Measurements from ENCODE around the gene TM6SF1.

TM6SF1 gene

GRCh38 chr15:83114856-83115255 is 7.4 kb downstream of the TM6SF1 start:
- Histone ChIP-seq H3K4me3 (ENCODE audit: low read length) (no peak overlapping the region), H3K36me3 (replicated peaks; ENCODE audit: insufficient read depth, low read length) (no peaks in the 10 kb centered on the region), H3K79me2 (ENCODE audit: low read length) (no peaks in the 10 kb centered on the region), H3F3A (ENCODE audit: insufficient read depth, low read length) (no peaks in the 10 kb centered on the region), H3K27ac (ENCODE audit: low read length) (no peak overlapping the region), H3K4me1 (ENCODE audit: low read length) (no peaks in the 10 kb centered on the region), H4K20me1 (ENCODE audit: insufficient read depth, low read length) (no peaks in the 10 kb centered on the region), H3K27me3 (replicated peaks; ENCODE audit: insufficient read depth, low read length) (no peaks in the 10 kb centered on the region), H3K4me2 (ENCODE audit: low read depth, low read length) (no peak overlapping the region), H2AFZ (ENCODE audit: low read length) (no peak overlapping the region), H3K9me3 (replicated peaks; ENCODE audit: insufficient read depth, low read length) (no peaks in the 10 kb centered on the region), H3K9me2 (replicated peaks; ENCODE audit: insufficient read depth, low read length) (no peaks in the 10 kb centered on the region), H3K9ac (ENCODE audit: low read length) (no peak overlapping the region)
- TF ChIP-seq EZH2 (optimal IDR thresholded peaks at IDR 0.05; ENCODE audit: low read depth, low read length) (no peak), CTCF (IDR thresholded peaks at IDR 0.05; ENCODE audit: low read length) (no peak), EZH2phosphoT487 (IDR thresholded peaks at IDR 0.05; ENCODE audit: low read length) (no peak)
- no peak for DNase-seq

GRCh38 chr15:83115410-83115809 is 8.0 kb downstream of the TM6SF1 start:
- Histone ChIP-seq H3K9me3 (replicated peaks; ENCODE audit: insufficient read depth, low read length) (no peaks in the 10 kb centered on the region), H3F3A (ENCODE audit: insufficient read depth, low read length) (no peaks in the 10 kb centered on the region), H3K4me2 (ENCODE audit: low read depth, low read length) (no peak overlapping the region), H2AFZ (ENCODE audit: low read length) (no peak overlapping the region), H3K4me3 (ENCODE audit: low read length) (no peak overlapping the region), H4K20me1 (ENCODE audit: insufficient read depth, low read length) (no peaks in the 10 kb centered on the region), H3K9me2 (replicated peaks; ENCODE audit: insufficient read depth, low read length) (no peaks in the 10 kb centered on the region), H3K27me3 (replicated peaks; ENCODE audit: insufficient read depth, low read length) (no peaks in the 10 kb centered on the region), H3K36me3 (replicated peaks; ENCODE audit: insufficient read depth, low read length) (no peaks in the 10 kb centered on the region), H3K79me2 (ENCODE audit: low read length) (no peaks in the 10 kb centered on the region), H3K9ac (ENCODE audit: low read length) (no peak overlapping the region), H3K27ac (ENCODE audit: low read length) (no peak overlapping the region), H3K4me1 (ENCODE audit: low read length) (no peaks in the 10 kb centered on the region)
- no peak for DNase-seq
- TF ChIP-seq CTCF (IDR thresholded peaks at IDR 0.05; ENCODE audit: low read length) (no peak), EZH2 (optimal IDR thresholded peaks at IDR 0.05; ENCODE audit: low read depth, low read length) (no peak), EZH2phosphoT487 (IDR thresholded peaks at IDR 0.05; ENCODE audit: low read length) (no peak)

- Histone ChIP-seq H3K9me3 (replicated peaks; ENCODE audit: insufficient read depth, low read length) (no peaks in the 10 kb centered on the region), H3K4me2 (ENCODE audit: low read depth, low read length) (no peak overlapping the region), H3K79me2 (ENCODE audit: low read length) (no peaks in the 10 kb centered on the region), H3K9me2 (replicated peaks; ENCODE audit: insufficient read depth, low read length) (no peaks in the 10 kb centered on the region), H3K36me3 (replicated peaks; ENCODE audit: insufficient read depth, low read length) (no peaks in the 10 kb centered on the region), H3K27ac (ENCODE audit: low read length) (no peak overlapping the region), H4K20me1 (ENCODE audit: insufficient read depth, low read length) (no peaks in the 10 kb centered on the region), H3K9ac (ENCODE audit: low read length) (no peak overlapping the region), H3K4me3 (ENCODE audit: low read length) (no peak overlapping the region), H3K27me3 (replicated peaks; ENCODE audit: insufficient read depth, low read length) (no peaks in the 10 kb centered on the region), H3K4me1 (ENCODE audit: low read length) (no peaks in the 10 kb centered on the region), H2AFZ (ENCODE audit: low read length) (no peak overlapping the region), H3F3A (ENCODE audit: insufficient read depth, low read length) (no peaks in the 10 kb centered on the region)
- DNase-seq, result no peak
- TF ChIP-seq EZH2 (optimal IDR thresholded peaks at IDR 0.05; ENCODE audit: low read depth, low read length) (no peak), CTCF (IDR thresholded peaks at IDR 0.05; ENCODE audit: low read length) (no peak)
Measured at GRCh38 chr15:83115831-83116565, 8.6 kb downstream of the TM6SF1 start.
